Keratinocyte (primary cell): ENCODE results near the gene SASH1.

Source experiments
- CTCF ChIP-seq, 3 experiments: IDR thresholded peaks in 1 of 3; conservative IDR thresholded peaks in 1 of 3; optimal IDR thresholded peaks in 1 of 3; 2 replicates in 2 of 3; 3 replicates in 1 of 3; pipeline versions ENCODE3 to v1.5.1; 2011; ENCODE audit warnings: low read length in 3 of 3, mild to moderate bottlenecking in 3 of 3, moderate library complexity in 2 of 3, control low read depth in 1 of 3, inconsistent platforms in 1 of 3; ENCODE audit not compliant: insufficient read depth in 2 of 3; ENCODE audit errors: extremely low read depth in 1 of 3
- EZH2 ChIP-seq: IDR thresholded peaks from one replicate; pipeline ENCODE4 v1.6.1; 2012; ENCODE audit warnings: inconsistent platforms, mild to moderate bottlenecking, low read length, moderate library complexity

GRCh38 chr6:148548749-148549140 lies 206.1 kb downstream of the SASH1 start:
- no peak for TF ChIP-seq CTCF (optimal IDR thresholded peaks at IDR 0.05 in 1 of 3, IDR thresholded peaks at IDR 0.05 in 1 of 3, conservative IDR thresholded peaks at IDR 0.05 in 1 of 3; ENCODE audit: extremely low read depth in 1 of 3, insufficient read depth in 2 of 3, low read length in 3 of 3)
- no peak for TF ChIP-seq EZH2
